Activated CD8-positive, alpha-beta memory T cell treated with anti-CD3 and anti-CD28 coated beads, Interleukin-2, amount 50 U/mL, for 4 hours (primary cell): ENCODE measurements around the gene RGMB.

Experiments used
- DNase-seq: peaks from one replicate; pipeline ENCODE4 v3.0.0-alpha.2; 2020

The RGMB gene

DNA sequence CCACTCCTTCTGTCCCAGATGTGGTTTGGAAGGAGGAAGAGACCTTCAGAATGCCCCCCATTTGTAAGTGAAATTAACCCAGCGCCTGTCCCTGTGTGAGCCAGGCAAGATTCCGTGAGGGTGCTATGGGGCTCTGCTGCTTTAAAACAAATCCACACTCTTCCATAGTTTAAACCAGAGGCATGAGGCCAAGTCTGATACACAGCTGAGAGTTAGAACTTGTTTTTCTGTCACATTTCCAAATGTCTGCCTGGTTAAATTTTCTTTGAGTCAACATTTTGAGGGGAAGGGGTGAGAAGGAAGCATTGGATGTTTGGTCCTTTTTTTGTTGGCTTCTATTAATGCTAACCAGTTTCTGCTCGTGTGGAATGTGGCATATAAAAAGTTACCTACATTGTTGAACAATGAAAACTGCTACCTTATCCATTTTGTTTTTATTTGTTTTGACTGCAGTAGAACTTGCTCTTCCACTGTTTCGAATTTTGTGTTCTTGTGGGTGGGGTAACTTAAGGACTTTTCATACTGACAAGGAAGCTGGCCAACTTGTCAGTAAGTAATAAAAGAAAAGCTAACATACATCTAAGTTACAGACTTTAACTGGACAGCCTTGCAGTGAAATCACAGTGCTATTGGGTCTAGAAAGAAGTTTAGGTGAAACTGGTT is 12.9 kb downstream of the RGMB start:
- DNase-seq, result no peak

DNA sequence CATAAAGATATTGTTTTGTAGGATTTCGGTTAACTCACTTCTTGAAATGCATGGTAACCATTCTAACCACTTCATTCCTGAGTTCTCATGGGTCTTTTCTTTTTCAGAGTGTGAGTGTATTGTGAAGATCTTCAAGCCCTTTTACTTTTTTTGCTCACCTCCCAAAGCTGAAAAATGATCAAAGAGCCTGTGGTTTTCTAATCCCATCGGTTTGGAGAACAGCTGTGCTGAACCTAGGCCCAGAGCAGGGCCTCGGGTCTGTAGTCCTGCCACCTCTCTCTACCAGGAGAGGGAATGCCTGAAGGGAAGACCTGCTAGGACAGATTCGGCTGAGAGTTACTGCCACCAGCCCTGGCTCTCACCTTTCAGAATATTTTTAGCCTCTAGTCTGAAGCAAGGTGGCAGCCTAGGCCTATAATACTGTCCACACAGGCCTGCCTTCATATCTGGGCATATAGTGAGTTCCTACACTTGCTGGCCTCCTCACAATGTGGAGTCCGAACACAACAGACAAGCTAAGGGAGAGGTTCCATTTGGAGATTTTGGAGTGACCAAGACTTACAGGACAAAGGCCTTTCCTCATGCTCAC is 13.8 kb downstream of the RGMB start:
- no peak for DNase-seq

DNA sequence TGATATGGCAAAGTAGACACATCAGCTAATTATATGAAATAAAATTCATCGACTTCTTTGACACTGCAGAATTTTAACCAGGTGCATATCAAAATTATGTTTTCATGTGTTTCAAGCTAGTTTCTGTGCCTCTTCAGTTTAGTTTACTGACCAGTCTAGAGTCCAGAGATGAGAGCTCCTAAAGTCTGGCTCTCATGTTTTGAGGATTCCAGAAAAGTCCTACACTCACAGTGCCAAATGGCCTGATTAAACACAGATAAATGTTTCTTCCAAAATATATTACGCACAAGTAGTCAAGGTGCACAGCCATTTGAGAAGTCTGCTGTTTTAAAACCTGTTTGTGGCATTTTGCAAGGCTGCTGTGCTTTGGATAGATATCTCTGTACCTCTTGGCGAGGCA is 15.6 kb downstream of the RGMB start:
- no peak for DNase-seq

DNA sequence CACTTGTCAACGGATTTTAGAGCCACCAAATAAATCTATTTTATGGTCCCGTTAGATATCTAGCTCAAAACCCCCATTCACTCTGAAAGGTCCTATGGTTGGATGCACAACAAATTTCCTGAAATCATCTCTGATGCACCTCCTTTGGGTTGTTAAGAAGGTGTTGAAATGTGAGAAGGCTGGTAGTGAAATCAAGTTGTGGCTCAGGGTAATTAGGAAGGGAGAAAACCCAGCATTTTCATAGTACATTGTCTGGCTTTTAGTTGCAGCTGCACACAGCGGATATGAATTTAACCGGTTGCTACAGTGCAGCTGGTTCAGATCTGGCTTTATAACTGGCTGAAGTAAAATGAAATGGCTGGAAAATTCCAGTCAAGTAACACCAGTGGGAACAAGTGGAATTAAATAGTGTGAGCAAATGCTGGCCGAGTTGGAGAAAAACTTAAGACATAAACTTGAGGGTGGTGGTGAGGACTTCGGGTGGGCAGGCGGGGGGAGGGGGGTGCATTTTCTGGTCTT is 17.6 kb downstream of the RGMB start:
- DNase-seq, result no peak

DNA sequence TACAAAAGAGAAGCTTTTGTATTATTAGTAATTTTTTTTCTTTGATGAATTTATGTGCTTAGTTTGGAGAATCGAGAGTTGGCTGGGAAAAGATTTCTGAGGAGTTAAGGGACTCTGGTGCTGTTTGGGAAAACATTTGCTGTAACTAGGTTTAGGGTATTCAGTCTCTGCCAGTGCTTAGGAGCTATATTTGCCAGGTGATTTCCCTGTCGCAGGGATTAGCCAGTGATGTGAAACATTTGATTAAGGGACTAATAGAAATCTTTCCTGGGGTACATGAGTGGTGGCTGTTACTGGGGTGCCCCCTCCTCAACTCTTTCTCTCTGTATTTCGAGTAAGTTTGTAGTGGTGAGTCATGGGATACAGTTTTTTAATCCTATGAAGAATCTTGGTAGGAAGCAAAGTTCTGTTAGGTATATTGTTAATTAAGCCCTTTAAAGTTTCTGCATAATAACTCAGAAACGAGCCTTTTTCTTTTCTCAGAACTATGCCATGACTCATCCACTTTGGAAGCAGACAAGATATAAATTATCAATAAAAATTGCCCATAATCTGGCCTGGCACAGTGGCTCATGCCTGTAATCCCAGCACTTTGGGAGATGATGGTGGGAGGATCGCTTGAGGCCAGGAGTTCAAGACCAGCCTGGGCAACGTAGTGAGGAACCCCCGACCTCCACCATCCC is 18.6 kb downstream of the RGMB start:
- no peak for DNase-seq

DNA sequence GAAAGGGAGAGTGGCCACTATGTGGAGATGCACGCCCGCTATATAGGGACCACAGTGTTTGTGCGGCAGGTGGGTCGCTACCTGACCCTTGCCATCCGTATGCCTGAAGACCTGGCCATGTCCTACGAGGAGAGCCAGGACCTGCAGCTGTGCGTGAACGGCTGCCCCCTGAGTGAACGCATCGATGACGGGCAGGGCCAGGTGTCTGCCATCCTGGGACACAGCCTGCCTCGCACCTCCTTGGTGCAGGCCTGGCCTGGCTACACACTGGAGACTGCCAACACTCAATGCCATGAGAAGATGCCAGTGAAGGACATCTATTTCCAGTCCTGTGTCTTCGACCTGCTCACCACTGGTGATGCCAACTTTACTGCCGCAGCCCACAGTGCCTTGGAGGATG is 19.8 kb downstream of the RGMB start:
- no peak for DNase-seq

DNA sequence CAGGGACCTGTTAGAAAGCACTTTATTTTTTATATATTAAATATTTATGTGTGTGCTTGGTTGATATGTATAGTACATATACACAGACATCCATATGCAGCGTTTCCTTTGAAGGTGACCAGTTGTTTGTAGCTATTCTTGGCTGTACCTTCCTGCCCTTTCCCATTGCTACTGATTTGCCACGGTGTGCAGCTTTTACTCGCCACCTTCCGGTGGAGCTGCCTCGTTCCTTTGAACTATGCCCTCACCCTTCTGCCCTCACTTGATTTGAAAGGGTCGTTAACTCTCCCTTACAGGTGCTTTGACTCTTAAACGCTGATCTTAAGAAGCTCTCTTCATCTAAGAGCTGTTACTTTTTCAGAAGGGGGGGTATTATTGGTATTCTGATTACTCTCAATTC is 20.5 kb downstream of the RGMB start:
- no peak for DNase-seq

DNA sequence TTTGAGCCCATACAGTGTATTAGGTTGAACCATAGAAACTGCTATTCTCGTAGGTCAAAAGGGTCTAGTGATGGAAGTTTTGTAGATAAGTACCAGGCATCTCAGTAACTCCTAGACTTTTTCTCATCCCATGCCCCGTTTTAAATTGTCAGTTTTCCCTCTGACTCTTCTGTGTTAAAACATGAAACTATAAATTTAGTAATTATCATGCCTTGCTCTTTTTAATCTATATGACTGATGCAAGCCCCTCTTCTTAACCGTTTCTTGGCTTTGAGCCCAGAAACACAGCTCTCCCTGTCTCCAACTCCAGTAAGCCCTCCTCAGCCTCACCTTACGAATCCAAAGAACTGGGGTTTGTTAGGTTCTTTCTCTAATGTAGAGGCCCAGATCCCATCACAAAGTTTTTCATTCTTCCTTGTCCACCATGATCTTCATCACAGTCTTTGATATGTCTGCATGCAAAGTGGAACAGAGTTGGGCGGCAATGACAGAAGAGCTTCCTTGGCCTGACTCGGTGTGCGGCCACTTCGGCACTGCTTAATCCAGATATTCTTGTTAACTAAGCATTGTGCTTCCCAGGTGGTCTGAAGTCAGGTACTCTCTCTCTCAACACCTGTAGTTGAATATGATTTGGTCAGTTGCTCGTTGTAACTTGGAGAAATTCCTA is 21.1 kb downstream of the RGMB start:
- DNase-seq, result no peak

DNA sequence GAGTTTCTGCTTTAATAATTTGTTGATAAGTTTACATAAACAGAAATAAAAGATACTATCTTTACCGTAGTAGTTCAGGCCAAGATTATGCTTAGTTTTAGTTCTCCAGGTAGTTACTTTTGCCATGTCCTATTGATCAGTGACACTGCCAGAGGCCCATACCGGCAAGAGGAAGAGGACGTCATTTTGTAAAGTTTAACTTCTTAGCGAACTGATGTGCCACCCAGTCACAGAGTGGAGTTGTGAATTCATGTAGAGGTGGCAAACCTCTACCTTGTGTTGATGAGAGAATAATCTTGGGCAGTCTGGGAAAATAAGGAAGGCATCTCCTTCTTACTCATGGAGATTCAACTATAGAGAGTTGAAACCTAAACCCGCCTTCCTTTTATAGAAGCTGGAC is 21.8 kb downstream of the RGMB start:
- no peak for DNase-seq

DNA sequence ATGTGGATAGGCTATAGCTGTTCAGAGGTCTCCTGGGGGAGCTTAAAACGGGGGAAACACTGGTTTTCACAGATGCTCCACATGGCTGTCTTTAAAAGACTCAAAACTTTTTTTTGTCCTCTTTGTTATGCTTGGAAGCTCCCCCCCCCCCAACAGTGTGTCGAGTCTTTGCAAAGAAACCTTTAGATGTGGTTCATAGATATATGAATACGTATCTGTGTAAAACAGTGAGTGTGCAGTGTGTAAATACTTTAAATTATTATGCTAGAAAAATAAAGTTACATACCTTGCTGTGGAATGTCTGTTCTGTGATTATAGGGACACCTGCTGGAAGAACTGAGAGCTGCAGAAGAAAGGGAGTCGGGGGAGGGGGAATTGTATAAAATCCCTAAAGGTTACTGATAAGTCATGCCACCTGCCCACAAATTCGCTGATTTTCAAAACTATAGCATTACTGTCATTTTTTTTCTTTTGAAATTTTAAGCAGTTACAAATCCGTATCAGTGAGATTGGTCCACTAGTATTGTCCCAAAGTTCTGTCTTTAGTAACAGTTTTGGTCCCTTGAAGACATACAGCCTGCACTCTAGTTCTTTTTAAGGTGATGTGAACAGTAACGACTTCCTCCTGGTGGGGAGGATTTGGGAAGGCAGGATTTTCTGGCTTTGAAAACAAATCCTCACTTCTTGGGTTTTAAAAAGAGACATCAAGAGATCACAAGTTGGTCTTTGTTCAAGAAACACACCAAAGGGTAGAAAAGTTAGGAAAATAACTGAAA is 22.9 kb downstream of the RGMB start:
- DNase-seq, result peak; percentile 57

DNA sequence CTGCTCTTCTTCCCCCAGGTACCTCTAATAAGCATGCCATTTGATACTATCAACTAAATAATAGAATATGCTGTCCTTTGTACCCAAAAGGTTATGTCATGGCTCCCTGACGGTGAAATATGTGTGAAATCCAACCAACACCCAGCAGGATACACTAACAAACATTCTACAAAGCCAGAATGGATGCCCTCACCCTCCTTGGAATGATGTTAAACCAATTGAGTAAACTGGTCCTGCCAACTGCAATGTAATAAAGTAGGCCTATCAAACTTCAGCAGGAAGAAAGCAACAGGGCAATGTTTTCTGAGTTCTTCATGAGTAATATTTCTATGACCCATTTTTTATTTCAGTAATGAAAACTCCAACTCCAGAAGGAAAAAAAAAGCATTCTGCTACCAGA is 24.9 kb downstream of the RGMB start:
- no peak for DNase-seq

DNA sequence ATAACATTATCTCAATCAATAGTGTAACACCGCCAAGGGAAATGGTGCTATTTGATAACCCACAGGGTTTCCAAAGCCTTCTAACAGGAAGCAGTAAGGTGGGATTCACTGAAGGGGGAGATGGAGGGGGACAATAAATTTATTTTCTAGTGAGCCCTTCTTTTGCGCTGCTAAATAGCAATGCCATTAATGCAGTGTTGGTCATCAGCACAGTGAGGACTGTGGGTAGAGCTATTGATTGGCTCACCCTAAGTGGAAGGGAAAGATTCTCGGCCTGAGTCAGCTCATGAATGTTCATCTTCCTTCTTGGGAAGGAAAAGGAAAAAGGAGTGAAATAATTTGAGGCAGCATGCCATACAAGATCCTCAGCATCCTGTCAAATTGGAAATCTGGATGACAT is 25.4 kb downstream of the RGMB start:
- no peak for DNase-seq

DNA sequence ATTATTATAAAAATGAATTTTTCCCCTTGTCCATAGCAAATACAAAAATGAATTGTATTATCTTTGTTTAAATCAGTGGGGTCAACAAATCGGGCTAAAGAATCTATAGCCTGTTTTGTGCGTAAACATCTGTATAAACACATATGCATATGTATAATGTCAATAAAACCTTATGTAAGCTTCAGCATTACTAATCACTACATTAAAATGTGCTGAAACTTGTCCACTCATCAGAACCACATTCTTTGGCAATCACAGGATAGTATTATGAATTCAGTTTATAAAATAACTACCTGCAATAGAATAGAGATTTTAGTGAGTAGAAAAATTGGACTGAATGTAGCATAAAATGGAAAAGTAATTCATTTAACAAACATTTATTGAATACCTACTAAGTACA is 30.6 kb downstream of the RGMB start:
- DNase-seq, result no peak

DNA sequence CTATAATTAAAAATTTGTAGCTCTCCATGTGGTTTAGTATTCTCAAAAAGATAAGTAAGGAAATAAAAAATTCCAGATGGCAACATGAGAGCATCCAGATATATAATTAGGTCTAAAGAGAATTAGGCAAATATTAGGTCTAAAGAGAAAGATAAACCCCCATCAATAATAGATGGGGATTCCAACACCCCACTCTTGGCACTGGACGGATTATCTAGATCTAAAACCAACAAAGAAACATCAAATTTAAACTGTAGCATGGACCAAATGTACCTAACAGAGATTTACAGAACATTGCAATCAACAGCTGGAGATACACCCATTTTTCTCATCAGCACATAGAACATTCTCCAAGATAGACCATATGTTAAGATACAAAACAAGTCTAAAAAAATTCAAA is 31.6 kb downstream of the RGMB start:
- no peak for DNase-seq

DNA sequence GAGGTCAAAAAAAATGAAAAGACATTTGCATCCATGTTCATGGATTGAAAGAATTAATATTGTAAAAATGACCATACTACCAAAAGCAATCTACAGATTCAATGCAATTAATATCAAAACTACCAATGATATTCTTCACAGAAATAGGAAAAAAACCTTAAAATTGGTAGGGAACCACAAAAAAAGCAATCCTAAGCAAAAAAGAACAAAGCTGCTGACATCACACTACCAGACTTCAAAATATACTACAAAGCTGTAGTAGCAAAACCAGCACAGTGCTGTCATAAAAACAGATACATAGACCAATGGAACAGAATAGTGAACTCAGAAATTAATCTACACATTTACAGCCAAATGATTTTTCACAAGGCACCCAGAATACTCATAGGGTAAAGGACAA is 34.3 kb downstream of the RGMB start:
- no peak for DNase-seq

DNA sequence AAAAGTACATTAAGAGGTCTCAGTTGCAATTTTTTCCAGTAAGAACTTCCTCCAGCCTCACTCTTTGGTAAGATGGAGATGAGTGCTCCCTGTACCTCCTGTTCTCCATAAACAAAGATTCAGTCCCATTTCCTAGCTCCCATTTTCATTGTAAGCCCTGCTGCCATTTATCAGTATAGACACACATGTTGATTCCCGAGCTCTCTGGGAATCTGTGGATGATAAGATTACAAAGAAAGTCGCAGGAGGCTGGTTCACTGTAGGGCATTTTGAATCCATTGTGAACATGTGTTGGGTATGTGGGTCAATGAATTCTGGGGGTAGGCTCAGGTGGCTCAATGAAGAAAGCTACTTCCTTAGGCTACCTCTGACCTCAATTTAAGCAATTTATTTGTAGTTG is 36.7 kb downstream of the RGMB start:
- DNase-seq, result no peak

DNA sequence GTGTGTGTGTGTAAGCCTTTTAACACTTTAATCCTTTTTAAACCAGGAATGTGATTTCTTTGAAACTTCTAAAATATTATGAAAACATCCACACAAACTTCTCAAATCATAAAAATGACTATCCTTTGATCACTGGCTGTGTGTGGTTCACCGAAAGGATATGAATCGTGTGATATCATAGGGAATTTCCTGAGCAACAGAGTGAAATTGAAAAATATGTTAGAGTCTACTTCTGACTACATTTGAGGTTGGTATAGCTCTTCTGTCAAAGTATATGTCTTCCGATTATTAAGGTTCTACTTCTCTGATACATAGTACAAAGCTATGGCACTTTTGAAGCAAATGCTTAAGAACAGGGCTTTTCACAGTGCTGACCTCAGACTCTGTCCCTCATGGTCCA is 40.3 kb downstream of the RGMB start:
- no peak for DNase-seq

DNA sequence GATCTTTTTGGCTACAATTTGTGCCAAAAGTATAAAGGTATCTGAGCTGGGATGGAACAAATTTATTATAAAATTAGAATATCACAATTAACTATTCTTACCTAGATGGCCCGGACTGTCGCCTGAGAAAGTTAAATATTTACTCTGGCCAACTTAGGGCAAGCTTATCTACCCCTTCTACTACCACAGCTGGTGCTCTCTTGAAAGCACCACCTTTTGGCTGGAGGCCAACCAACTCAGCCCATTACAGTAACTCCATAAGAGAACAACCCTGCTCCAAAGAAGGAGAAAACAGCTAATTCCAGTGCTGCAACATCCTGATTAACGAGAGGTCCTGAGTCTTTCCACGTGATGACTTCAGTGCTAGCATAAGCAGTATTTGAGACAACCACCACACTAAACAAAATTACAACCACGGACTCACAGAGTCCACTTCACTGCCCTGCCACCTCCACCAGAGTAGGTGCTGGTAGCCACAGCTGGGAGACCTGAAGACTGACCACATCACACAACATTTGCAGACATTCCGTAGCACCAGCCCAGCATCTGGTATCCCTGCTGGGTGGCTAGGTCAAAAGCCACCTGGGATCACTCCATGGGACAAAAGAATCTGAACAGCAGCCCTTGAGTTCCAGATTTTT is 43.2 kb downstream of the RGMB start:
- DNase-seq, result no peak

DNA sequence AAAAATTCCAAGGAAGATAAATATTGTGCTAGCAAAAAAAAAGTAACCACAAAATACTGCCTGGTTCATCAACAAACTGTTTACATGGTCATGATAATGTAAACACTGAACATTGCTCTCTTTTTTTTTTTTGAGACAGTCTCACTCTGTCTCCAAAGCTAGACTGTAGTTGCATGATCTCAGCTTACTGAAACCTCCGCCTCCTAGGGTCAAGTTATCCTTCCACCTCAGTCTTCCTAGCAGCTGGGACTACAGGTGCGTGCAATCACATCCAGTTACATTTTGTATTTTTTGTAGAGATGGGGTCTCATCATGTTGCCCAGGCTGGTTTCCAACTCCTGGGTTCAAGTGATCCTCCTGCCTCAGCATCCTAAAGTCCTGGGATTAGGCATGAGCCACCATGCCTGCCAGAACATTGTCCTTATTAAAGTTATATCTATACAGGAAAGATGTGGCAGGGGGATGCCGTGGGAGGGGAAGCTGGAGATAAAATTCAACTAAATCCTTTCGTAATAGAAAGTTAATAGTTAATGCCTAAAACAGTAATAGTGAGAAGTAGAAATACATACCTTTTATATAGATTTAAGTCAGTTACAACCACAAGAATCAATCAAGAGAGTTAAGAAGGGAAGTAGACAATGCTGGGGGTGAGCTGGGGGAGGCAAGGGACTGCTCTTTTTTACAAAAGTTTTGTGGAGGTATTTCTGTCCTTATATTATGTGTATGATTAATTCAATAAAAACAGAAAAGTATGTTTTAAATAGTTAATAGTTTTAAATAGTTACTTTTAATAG is 52.3 kb downstream of the RGMB start:
- DNase-seq, result no peak

DNA sequence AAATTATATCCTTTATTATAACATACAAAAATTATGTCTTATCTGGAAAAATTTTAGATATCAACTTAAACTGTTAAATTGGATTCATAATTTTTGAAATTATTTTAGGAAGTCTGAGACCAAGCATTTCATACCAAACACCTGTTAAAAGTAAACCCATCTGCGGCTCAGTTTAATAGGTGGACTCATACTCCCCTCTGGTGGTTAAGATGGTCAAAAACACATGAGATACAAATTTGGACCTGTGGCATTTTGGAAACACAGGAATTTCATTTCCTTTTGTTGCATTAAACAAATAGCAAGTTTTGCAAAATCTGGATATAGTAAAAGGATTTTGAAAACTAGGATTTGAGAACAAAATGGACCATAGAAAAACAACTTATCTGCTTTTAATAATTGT is 53.7 kb downstream of the RGMB start:
- no peak for DNase-seq

DNA sequence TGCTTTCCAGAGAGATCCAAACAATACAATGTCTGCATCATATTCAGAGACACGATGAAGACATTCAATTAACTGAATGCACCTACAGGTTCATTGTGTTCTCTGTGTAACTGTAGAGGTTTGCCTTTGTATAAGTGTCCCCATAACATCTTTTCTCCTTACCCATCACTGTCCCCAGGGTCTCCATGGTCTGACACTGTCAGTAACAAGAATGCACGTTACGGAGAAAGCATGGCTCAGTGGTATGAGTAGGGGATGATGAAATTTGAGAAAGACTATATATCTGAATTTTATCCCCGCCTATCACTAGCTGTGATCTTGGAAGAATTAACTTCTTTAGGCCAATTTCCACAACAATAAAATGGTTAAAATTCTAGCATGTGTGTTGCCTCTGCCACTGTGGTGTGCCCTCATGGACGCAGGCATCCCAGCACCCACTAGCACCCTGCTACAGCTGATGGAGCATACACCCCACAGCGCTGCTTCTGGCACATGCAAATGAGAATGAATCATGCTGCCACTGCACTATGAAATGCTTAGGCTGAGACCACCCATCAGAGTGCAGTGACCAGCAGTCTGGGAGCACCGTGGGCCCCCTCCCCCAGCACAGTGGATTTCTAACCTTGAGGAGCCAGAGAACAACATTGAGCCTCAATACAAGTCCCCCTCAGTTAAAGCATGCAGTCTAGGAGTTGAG is 54.3 kb downstream of the RGMB start:
- no peak for DNase-seq
